ENCODE data around the gene NHLRC1.

- no peak for TF ChIP-seq POLR2A (IDR thresholded peaks at IDR 0.05; ENCODE audit: low read length)
- TF ChIP-seq GATA1 (IDR thresholded peaks at IDR 0.05; ENCODE audit: low read depth, low read length), result no peak
These were observed 20.6 kb downstream of the NHLRC1 start for GRCh38 chr6:18101873-18102272.
